ENCODE measurements around the gene ACOXL.

The ACOXL gene

GRCh38 chr2:110774701-110775100, 42.3 kb downstream of the ACOXL start:
- no peaks in the 10 kb centered on the region for H3K79me2 ChIP-seq (ENCODE audit: insufficient read depth, low read length)
- TF ChIP-seq, protein P1, sequence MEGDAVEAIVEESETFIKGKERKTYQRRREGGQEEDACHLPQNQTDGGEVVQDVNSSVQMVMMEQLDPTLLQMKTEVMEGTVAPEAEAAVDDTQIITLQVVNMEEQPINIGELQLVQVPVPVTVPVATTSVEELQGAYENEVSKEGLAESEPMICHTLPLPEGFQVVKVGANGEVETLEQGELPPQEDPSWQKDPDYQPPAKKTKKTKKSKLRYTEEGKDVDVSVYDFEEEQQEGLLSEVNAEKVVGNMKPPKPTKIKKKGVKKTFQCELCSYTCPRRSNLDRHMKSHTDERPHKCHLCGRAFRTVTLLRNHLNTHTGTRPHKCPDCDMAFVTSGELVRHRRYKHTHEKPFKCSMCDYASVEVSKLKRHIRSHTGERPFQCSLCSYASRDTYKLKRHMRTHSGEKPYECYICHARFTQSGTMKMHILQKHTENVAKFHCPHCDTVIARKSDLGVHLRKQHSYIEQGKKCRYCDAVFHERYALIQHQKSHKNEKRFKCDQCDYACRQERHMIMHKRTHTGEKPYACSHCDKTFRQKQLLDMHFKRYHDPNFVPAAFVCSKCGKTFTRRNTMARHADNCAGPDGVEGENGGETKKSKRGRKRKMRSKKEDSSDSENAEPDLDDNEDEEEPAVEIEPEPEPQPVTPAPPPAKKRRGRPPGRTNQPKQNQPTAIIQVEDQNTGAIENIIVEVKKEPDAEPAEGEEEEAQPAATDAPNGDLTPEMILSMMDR (IDR thresholded peaks at IDR 0.05; ENCODE audit: low read length): no peak
- TF ChIP-seq EZH2 (IDR thresholded peaks at IDR 0.05; ENCODE audit: borderline replicate concordance, low read length): no peak

DNA sequence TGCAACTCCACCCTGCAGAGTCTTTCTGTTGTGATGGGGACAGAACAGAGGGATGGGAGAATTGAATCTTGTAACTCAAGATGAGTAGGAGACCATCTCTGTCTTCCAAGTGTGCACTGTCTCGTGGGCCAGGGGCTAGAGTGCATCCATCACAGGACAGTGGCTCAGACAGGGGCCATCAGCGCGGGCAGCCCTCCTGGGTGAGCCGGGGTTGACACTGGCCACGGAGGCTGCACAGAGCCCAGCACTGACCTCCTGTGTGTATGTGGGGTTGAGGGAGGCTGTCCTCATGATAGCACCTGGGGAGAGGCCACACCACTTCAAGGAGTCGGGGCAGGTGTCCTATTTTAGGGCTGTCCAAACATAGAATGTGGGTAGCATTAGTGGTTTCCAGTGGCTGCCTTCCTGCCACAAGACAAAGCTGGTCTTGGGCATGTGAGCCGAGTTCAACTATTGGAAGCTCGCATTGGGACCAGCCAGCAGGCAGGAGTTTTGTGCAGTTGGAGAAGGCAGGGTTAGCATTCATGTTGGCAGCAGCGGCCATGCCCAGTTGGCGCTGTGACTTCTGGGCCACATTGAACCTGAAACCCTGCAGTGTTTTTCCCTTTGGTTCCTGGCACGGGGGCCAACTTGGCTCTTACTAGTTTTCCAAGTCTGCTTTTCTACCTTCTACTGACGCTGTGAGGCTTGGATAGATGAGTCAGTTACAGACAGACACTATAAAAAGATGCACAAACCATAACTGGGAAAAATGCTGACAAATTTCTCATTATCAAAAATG, 45.3 kb downstream of the ACOXL start:
- TF ChIP-seq, protein P1 (IDR thresholded peaks at IDR 0.05; ENCODE audit: low read length): no peak
- TF ChIP-seq EZH2 (IDR thresholded peaks at IDR 0.05; ENCODE audit: borderline replicate concordance, low read length): no peak
- Histone ChIP-seq H3K79me2 (ENCODE audit: insufficient read depth, low read length) (no peaks in the 10 kb centered on the region), H3K4me2 (ENCODE audit: low read length) (no peak overlapping the region), H3K27me3 (ENCODE audit: insufficient read depth, low read length) (no peaks in the 10 kb centered on the region), H3K9me3 (ENCODE audit: low read length) (no peaks in the 10 kb centered on the region), H3K9ac (ENCODE audit: low read length) (no peak overlapping the region), H3K4me1 (ENCODE audit: insufficient read depth, low read length, severe bottlenecking) (no peaks in the 10 kb centered on the region), H3K36me3 (ENCODE audit: insufficient read depth, low read length) (no peaks in the 10 kb centered on the region), H3K9me2 (ENCODE audit: low read depth, low read length) (no peaks in the 10 kb centered on the region), H3F3A (ENCODE audit: insufficient read depth, low read length) (no peaks in the 10 kb centered on the region), H3K27ac (ENCODE audit: low read depth, low read length, poor library complexity, severe bottlenecking) (no peak overlapping the region), H2AFZ (ENCODE audit: low read length) (no peak overlapping the region), H4K20me1 (ENCODE audit: insufficient read depth, low read length) (no peaks in the 10 kb centered on the region), H3K4me3 (ENCODE audit: low read depth, low read length, poor library complexity, severe bottlenecking) (no peak overlapping the region)

More at GRCh38 chr2:110774701-110775100, 42.3 kb downstream of the ACOXL start:
- H2AFZ ChIP-seq (ENCODE audit: low read length): no peak overlapping the region
- no peak overlapping the region for H3K27ac ChIP-seq (ENCODE audit: low read depth, low read length, poor library complexity, severe bottlenecking)
- H3K4me1 ChIP-seq (ENCODE audit: insufficient read depth, low read length, severe bottlenecking): no peaks in the 10 kb centered on the region
- H3F3A ChIP-seq (ENCODE audit: insufficient read depth, low read length): no peaks in the 10 kb centered on the region
- no peak overlapping the region for H3K4me3 ChIP-seq (ENCODE audit: low read depth, low read length, poor library complexity, severe bottlenecking)
- no peaks in the 10 kb centered on the region for H3K9me2 ChIP-seq (ENCODE audit: low read depth, low read length)
- no peaks in the 10 kb centered on the region for H3K9me3 ChIP-seq (ENCODE audit: low read length)
- H3K36me3 ChIP-seq (ENCODE audit: insufficient read depth, low read length): no peaks in the 10 kb centered on the region
- no peaks in the 10 kb centered on the region for H3K27me3 ChIP-seq (ENCODE audit: insufficient read depth, low read length)
- no peaks in the 10 kb centered on the region for H4K20me1 ChIP-seq (ENCODE audit: insufficient read depth, low read length)
- no peak overlapping the region for H3K9ac ChIP-seq (ENCODE audit: low read length)
- H3K4me2 ChIP-seq (ENCODE audit: low read length): no peak overlapping the region

- no peaks in the 10 kb centered on the region for H4K20me1 ChIP-seq (ENCODE audit: insufficient read depth, low read length)
- no peaks in the 10 kb centered on the region for H3F3A ChIP-seq (ENCODE audit: insufficient read depth, low read length)
- H3K79me2 ChIP-seq (ENCODE audit: insufficient read depth, low read length): no peaks in the 10 kb centered on the region
- H3K27ac ChIP-seq (ENCODE audit: low read depth, low read length, poor library complexity, severe bottlenecking): no peak overlapping the region
- H3K4me3 ChIP-seq (ENCODE audit: low read depth, low read length, poor library complexity, severe bottlenecking): no peak overlapping the region
- no peaks in the 10 kb centered on the region for H3K4me1 ChIP-seq (ENCODE audit: insufficient read depth, low read length, severe bottlenecking)
- H3K36me3 ChIP-seq (ENCODE audit: insufficient read depth, low read length): no peaks in the 10 kb centered on the region
- no peaks in the 10 kb centered on the region for H3K9me2 ChIP-seq (ENCODE audit: low read depth, low read length)
- H3K27me3 ChIP-seq (ENCODE audit: insufficient read depth, low read length): no peaks in the 10 kb centered on the region
- no peaks in the 10 kb centered on the region for H3K9me3 ChIP-seq (ENCODE audit: low read length)
- no peak overlapping the region for H2AFZ ChIP-seq (ENCODE audit: low read length)
- TF ChIP-seq, protein P1 (IDR thresholded peaks at IDR 0.05; ENCODE audit: low read length): no peak
- no peak for TF ChIP-seq EZH2 (IDR thresholded peaks at IDR 0.05; ENCODE audit: borderline replicate concordance, low read length)
- H3K4me2 ChIP-seq (ENCODE audit: low read length): no peak overlapping the region
- H3K9ac ChIP-seq (ENCODE audit: low read length): no peak overlapping the region
These were observed 48.1 kb downstream of the ACOXL start for GRCh38 chr2:110780461-110780860.
